ENCODE measurements around the gene ENOX1.

ENOX1 gene

DNA sequence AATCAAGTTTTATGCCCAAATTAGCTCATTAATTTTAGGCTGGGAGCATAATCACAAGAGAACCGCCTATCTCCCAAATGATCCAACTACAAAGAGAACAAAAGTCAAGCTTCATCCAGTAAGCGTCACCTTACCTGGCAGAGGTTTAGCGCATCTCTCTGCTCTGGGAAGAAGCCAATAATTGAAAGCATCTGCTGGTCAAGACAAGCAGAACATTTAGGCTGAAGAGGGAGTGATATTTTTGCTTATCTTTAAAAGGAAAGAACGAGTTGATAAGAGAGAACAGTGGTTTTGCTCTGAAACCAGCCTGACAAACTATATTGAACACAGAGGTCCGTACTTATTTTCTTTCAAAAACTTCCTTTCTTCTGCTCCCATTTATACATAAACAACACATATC, 242.1 kb downstream of the ENOX1 start:
- Histone ChIP-seq H3K4me2 (ENCODE audit: low read length) (no peak overlapping the region), H2BK120ac (ENCODE audit: low read depth, low read length) (no peak overlapping the region), H3K79me2 (ENCODE audit: control insufficient read depth, insufficient read depth, low read length) (no peaks in the 10 kb centered on the region), H2AK5ac (ENCODE audit: low read length) (no peak overlapping the region), H3K23ac (ENCODE audit: low read length) (no peak overlapping the region), H2BK5ac (ENCODE audit: low read length) (no peak overlapping the region), H3K36me3 (ENCODE audit: control insufficient read depth, insufficient read depth, low read length) (no peaks in the 10 kb centered on the region), H3K56ac (ENCODE audit: low read length) (no peak overlapping the region), H4K8ac (ENCODE audit: low read depth, low read length) (no peak overlapping the region), H3K4me3 (ENCODE audit: low read length) (no peak overlapping the region), H3K4me1 (ENCODE audit: control insufficient read depth, low read depth, low read length) (no peaks in the 10 kb centered on the region), H3K79me1 (ENCODE audit: low read length) (no peaks in the 10 kb centered on the region), H2BK15ac (replicated peaks; ENCODE audit: low read depth) (no peak overlapping the region), H3K27me3 (ENCODE audit: insufficient read depth, low read length, poor library complexity) (no peaks in the 10 kb centered on the region), H3K4ac (ENCODE audit: low read depth, low read length) (no peak overlapping the region), H3K18ac (ENCODE audit: low read length) (no peak overlapping the region), H3K27ac (ENCODE audit: low read depth, low read length) (no peak overlapping the region), H3K9ac (ENCODE audit: low read length) (no peak overlapping the region), H4K5ac (ENCODE audit: low read length) (no peak overlapping the region)
- DNase-seq: peak; percentile 33
- WGBS (ENCODE audit: extremely low coverage, insufficient coverage, low lambda C conversion rate): no CpG with 5 or more reads among the region's 5 CpGs

DNA sequence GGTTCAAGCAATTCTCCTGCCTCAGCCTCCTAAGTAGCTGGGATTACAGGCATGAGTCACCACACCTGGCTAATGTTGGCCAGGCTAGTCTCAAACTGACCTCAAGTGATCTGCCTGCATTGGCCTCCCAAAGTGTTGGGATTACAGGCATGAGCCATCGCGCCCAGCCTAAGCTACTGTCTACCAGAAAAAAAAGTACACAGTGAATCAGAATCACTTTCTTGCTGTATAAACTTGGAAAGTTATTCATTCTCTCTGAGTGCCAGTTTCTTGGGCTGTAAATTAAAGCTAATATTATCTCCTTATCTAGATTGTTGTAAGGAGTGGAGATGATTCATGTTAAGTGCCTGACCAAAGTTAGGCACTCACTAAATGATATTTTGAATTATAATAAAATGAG, 242.8 kb downstream of the ENOX1 start:
- no CpG with 5 or more reads among the region's 2 CpGs for WGBS (ENCODE audit: extremely low coverage, insufficient coverage, low lambda C conversion rate)
- Histone ChIP-seq H3K4ac (ENCODE audit: low read depth, low read length) (no peak overlapping the region), H3K9ac (ENCODE audit: low read length) (no peak overlapping the region), H2BK5ac (ENCODE audit: low read length) (no peak overlapping the region), H3K36me3 (ENCODE audit: control insufficient read depth, insufficient read depth, low read length) (no peaks in the 10 kb centered on the region), H3K18ac (ENCODE audit: low read length) (no peak overlapping the region), H2BK15ac (replicated peaks; ENCODE audit: low read depth) (no peak overlapping the region), H4K5ac (ENCODE audit: low read length) (no peak overlapping the region), H4K8ac (ENCODE audit: low read depth, low read length) (no peak overlapping the region), H2AK5ac (ENCODE audit: low read length) (no peak overlapping the region), H2BK120ac (ENCODE audit: low read depth, low read length) (no peak overlapping the region), H3K56ac (ENCODE audit: low read length) (no peak overlapping the region), H3K79me1 (ENCODE audit: low read length) (no peaks in the 10 kb centered on the region), H3K4me3 (ENCODE audit: low read length) (no peak overlapping the region), H3K4me2 (ENCODE audit: low read length) (no peak overlapping the region), H3K27me3 (ENCODE audit: insufficient read depth, low read length, poor library complexity) (no peaks in the 10 kb centered on the region), H3K79me2 (ENCODE audit: control insufficient read depth, insufficient read depth, low read length) (no peaks in the 10 kb centered on the region), H3K27ac (ENCODE audit: low read depth, low read length) (no peak overlapping the region), H3K4me1 (ENCODE audit: control insufficient read depth, low read depth, low read length) (no peaks in the 10 kb centered on the region), H3K23ac (ENCODE audit: low read length) (no peak overlapping the region)
- no peak for DNase-seq

DNA sequence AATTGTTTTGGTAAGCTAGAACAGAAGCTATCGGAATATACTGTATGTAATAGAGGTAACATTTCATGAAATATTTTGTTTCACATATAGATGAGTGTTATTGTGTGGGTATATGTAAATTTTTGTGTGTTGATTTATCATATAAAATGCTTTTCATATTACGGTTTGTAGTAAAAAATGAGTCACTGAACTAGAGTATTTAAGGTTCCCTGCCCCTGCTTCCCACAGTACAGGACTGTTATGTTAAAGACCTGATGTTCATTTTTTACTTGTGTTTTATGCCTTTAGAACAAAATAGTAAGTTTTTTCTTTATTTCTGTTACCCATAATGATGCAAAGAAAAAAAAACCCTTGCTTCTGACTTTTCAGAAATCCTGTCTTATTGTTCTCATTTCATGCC, 243.4 kb downstream of the ENOX1 start:
- 100% methylated on average over 1 of the region's 2 CpGs for WGBS (ENCODE audit: extremely low coverage, insufficient coverage, low lambda C conversion rate)

DNA sequence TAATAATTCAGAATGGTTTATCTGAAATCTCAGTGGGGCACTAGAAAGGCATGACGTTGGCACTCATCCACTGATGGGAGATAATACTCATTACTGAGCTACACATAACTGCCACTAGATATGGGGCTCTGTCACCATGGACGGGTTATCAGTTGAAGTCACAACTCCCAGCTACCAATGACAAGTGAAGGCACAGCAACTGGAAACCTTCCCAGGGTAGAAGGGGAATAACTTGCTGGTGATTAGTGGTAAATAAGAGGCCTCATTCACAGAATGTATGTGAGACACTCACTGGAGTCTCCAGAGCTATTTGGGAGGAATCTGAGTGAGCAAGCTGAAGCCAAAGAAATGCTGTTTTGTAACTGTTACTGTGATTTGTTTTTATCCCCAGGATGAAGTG, 249.6 kb downstream of the ENOX1 start:
- H3K27ac ChIP-seq (ENCODE audit: low read depth, low read length): no peak overlapping the region
- WGBS (ENCODE audit: extremely low coverage, insufficient coverage, low lambda C conversion rate): no CpG with 5 or more reads among the region's 2 CpGs
- H3K4me3 ChIP-seq (ENCODE audit: low read length): no peak overlapping the region
- H2BK15ac ChIP-seq (replicated peaks; ENCODE audit: low read depth): no peak overlapping the region
- H3K4me2 ChIP-seq (ENCODE audit: low read length): no peak overlapping the region
- no peaks in the 10 kb centered on the region for H3K27me3 ChIP-seq (ENCODE audit: insufficient read depth, low read length, poor library complexity)
- no peak overlapping the region for H3K9ac ChIP-seq (ENCODE audit: low read length)
- H3K36me3 ChIP-seq (ENCODE audit: control insufficient read depth, insufficient read depth, low read length): no peaks in the 10 kb centered on the region
- H3K4me1 ChIP-seq (ENCODE audit: control insufficient read depth, low read depth, low read length): no peaks in the 10 kb centered on the region
- H3K79me2 ChIP-seq (ENCODE audit: control insufficient read depth, insufficient read depth, low read length): no peaks in the 10 kb centered on the region
- H4K5ac ChIP-seq (ENCODE audit: low read length): no peak overlapping the region
- no peak overlapping the region for H2AK5ac ChIP-seq (ENCODE audit: low read length)
- no peak overlapping the region for H3K56ac ChIP-seq (ENCODE audit: low read length)
- no peak overlapping the region for H2BK120ac ChIP-seq (ENCODE audit: low read depth, low read length)
- H3K18ac ChIP-seq (ENCODE audit: low read length): no peak overlapping the region
- H2BK5ac ChIP-seq (ENCODE audit: low read length): no peak overlapping the region
- no peaks in the 10 kb centered on the region for H3K79me1 ChIP-seq (ENCODE audit: low read length)
- no peak overlapping the region for H3K23ac ChIP-seq (ENCODE audit: low read length)
- no peak overlapping the region for H4K8ac ChIP-seq (ENCODE audit: low read depth, low read length)
- no peak for DNase-seq
- H3K4ac ChIP-seq (ENCODE audit: low read depth, low read length): no peak overlapping the region

More for the DNA sequence above, 243.4 kb downstream of the ENOX1 start:
- H4K8ac ChIP-seq (ENCODE audit: low read depth, low read length): no peak overlapping the region
- no peak overlapping the region for H3K4me2 ChIP-seq (ENCODE audit: low read length)
- H3K18ac ChIP-seq (ENCODE audit: low read length): no peak overlapping the region
- no peaks in the 10 kb centered on the region for H3K4me1 ChIP-seq (ENCODE audit: control insufficient read depth, low read depth, low read length)
- H3K9ac ChIP-seq (ENCODE audit: low read length): no peak overlapping the region
- no peaks in the 10 kb centered on the region for H3K36me3 ChIP-seq (ENCODE audit: control insufficient read depth, insufficient read depth, low read length)
- no peak overlapping the region for H2AK5ac ChIP-seq (ENCODE audit: low read length)
- no peak overlapping the region for H3K23ac ChIP-seq (ENCODE audit: low read length)
- no peak overlapping the region for H2BK5ac ChIP-seq (ENCODE audit: low read length)
- no peak overlapping the region for H3K27ac ChIP-seq (ENCODE audit: low read depth, low read length)
- H3K4me3 ChIP-seq (ENCODE audit: low read length): no peak overlapping the region
- H3K27me3 ChIP-seq (ENCODE audit: insufficient read depth, low read length, poor library complexity): no peaks in the 10 kb centered on the region
- H4K5ac ChIP-seq (ENCODE audit: low read length): no peak overlapping the region
- H2BK15ac ChIP-seq (replicated peaks; ENCODE audit: low read depth): no peak overlapping the region
- no peaks in the 10 kb centered on the region for H3K79me1 ChIP-seq (ENCODE audit: low read length)
- no peaks in the 10 kb centered on the region for H3K79me2 ChIP-seq (ENCODE audit: control insufficient read depth, insufficient read depth, low read length)
- no peak overlapping the region for H2BK120ac ChIP-seq (ENCODE audit: low read depth, low read length)
- DNase-seq: no peak
- no peak overlapping the region for H3K4ac ChIP-seq (ENCODE audit: low read depth, low read length)
- H3K56ac ChIP-seq (ENCODE audit: low read length): no peak overlapping the region

DNA sequence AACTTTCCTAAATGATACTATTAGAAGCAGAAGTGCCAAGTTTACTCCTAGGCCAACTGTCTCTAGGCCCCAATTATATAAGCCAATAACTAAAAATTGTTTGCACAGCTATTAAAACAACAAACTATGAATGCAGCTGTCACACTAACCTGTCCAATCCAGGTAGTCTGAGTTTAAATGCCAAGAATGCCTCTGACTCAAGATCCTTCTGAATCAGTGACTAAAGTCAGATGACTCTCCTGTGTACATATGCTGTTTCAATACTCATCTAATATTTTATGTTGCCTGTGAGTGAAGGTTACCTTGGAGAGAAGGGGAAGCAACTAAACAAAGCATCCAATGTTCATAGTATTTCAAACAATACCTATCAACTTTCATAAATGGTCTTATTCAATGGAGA, 257.0 kb downstream of the ENOX1 start:
- no peak overlapping the region for H3K9ac ChIP-seq (ENCODE audit: low read length)
- DNase-seq: no peak
- H3K36me3 ChIP-seq (ENCODE audit: control insufficient read depth, insufficient read depth, low read length): no peaks in the 10 kb centered on the region
- no peak overlapping the region for H3K4me2 ChIP-seq (ENCODE audit: low read length)
- no peak overlapping the region for H2BK120ac ChIP-seq (ENCODE audit: low read depth, low read length)
- H2BK5ac ChIP-seq (ENCODE audit: low read length): no peak overlapping the region
- H4K8ac ChIP-seq (ENCODE audit: low read depth, low read length): no peak overlapping the region
- H2BK15ac ChIP-seq (replicated peaks; ENCODE audit: low read depth): no peak overlapping the region
- no peaks in the 10 kb centered on the region for H3K79me2 ChIP-seq (ENCODE audit: control insufficient read depth, insufficient read depth, low read length)
- H3K4me1 ChIP-seq (ENCODE audit: control insufficient read depth, low read depth, low read length): no peaks in the 10 kb centered on the region
- no peak overlapping the region for H4K5ac ChIP-seq (ENCODE audit: low read length)
- no peak overlapping the region for H3K56ac ChIP-seq (ENCODE audit: low read length)
- H3K4me3 ChIP-seq (ENCODE audit: low read length): no peak overlapping the region
- no peak overlapping the region for H3K18ac ChIP-seq (ENCODE audit: low read length)
- no peak overlapping the region for H3K4ac ChIP-seq (ENCODE audit: low read depth, low read length)
- H3K27ac ChIP-seq (ENCODE audit: low read depth, low read length): no peak overlapping the region
- H3K23ac ChIP-seq (ENCODE audit: low read length): no peak overlapping the region
- no peaks in the 10 kb centered on the region for H3K79me1 ChIP-seq (ENCODE audit: low read length)
- H2AK5ac ChIP-seq (ENCODE audit: low read length): no peak overlapping the region
- H3K27me3 ChIP-seq (ENCODE audit: insufficient read depth, low read length, poor library complexity): no peaks in the 10 kb centered on the region

DNA sequence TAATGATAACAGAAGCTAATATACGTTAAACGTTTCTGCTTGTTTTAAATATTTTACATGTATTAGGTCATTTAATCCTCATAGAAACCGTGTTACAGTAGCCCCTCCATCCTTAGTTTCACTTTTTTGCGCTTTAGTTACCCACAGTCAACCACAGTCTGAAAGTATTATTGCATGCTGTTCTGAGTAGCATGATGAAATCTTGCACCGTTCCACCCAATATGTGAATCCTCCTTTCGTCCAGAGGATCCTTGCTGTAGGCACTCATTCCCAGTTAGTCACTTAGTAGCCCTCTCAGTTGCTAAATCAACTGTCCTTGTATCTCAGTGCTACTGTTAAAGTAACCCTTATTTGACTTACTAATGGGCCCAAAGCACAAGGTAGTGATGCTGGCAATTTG, 257.8 kb downstream of the ENOX1 start:
- Histone ChIP-seq H3K36me3 (ENCODE audit: control insufficient read depth, insufficient read depth, low read length) (no peaks in the 10 kb centered on the region), H3K18ac (ENCODE audit: low read length) (no peak overlapping the region), H2AK5ac (ENCODE audit: low read length) (no peak overlapping the region), H3K9ac (ENCODE audit: low read length) (no peak overlapping the region), H3K27ac (ENCODE audit: low read depth, low read length) (no peak overlapping the region), H3K27me3 (ENCODE audit: insufficient read depth, low read length, poor library complexity) (no peaks in the 10 kb centered on the region), H3K79me1 (ENCODE audit: low read length) (no peaks in the 10 kb centered on the region), H4K8ac (ENCODE audit: low read depth, low read length) (no peak overlapping the region), H2BK5ac (ENCODE audit: low read length) (no peak overlapping the region), H3K4me2 (ENCODE audit: low read length) (no peak overlapping the region), H3K79me2 (ENCODE audit: control insufficient read depth, insufficient read depth, low read length) (no peaks in the 10 kb centered on the region), H3K4ac (ENCODE audit: low read depth, low read length) (no peak overlapping the region), H2BK15ac (replicated peaks; ENCODE audit: low read depth) (no peak overlapping the region), H3K4me1 (ENCODE audit: control insufficient read depth, low read depth, low read length) (no peaks in the 10 kb centered on the region), H3K4me3 (ENCODE audit: low read length) (no peak overlapping the region), H4K5ac (ENCODE audit: low read length) (no peak overlapping the region), H2BK120ac (ENCODE audit: low read depth, low read length) (no peak overlapping the region), H3K23ac (ENCODE audit: low read length) (no peak overlapping the region), H3K56ac (ENCODE audit: low read length) (no peak overlapping the region)
- peak; percentile 14 for DNase-seq
- WGBS (ENCODE audit: extremely low coverage, insufficient coverage, low lambda C conversion rate): no CpG with 5 or more reads among the region's 6 CpGs

All from mesendoderm (in vitro differentiated cells).